Left lung (tissue), 10 donors: ENCODE data around the gene DNASE2B. TPM values are rescaled to one million over a fixed set of nuclear protein-coding genes. Genes with fewer than 3 reads are reported as not detected.

Experiments
- ATAC-seq: fragments of 200-7000 bp; cut with Tn5 transposase; one replicate; pipeline ENCODE4 v1.9.1; 2020; ENCODE audit warnings: moderate library complexity
- DNase-seq, 4 donors: peaks; one replicate each; pipeline ENCODE4 v3.0.0-alpha.2; 2013 to 2020
- H3K27ac ChIP-seq, 2 donors: fragments of 200-600 bp; sonication (generic) in 1 of 2; one replicate each; pipeline versions ENCODE4 v1.5.0 to v1.8.0; 2020 to 2021
- H3K27me3 ChIP-seq, 2 donors: fragments of 200-600 bp; sonication (generic) in 1 of 2; one replicate each; pipeline versions ENCODE4 v1.5.0 to v1.8.0; 2020 to 2021
- H3K36me3 ChIP-seq, 2 donors: fragments of 200-600 bp; sonication (generic) in 1 of 2; one replicate each; pipeline versions ENCODE4 v1.5.0 to v1.8.0; 2020 to 2021
- H3K4me1 ChIP-seq, 2 donors: fragments of 200-600 bp; one replicate each; pipeline ENCODE4 v1.8.0; 2021
- H3K4me3 ChIP-seq, 2 donors: fragments of 200-600 bp; sonication (generic) in 1 of 2; one replicate each; pipeline versions ENCODE4 v1.5.0 to v1.8.0; 2020 to 2021; ENCODE audit warnings: mild to moderate bottlenecking in 1 of 2
- H3K9me3 ChIP-seq, 2 donors: fragments of 200-600 bp; sonication (generic) in 1 of 2; one replicate each; pipeline versions ENCODE4 v1.5.0 to v1.8.0; 2020 to 2021
- intact Hi-C, 2 donors: fragments of 100-400 bp; cut with DNase I; formaldehyde crosslinking; loops; one replicate each; pipeline versions ENCODE4 v1.11.2 to v1.14.2; 2022
- polyA plus RNA-seq, 6 donors: library from polyadenylated mRNA; unstranded; fragments of 120-200 nt; gene quantifications; one replicate each; pipeline ENCODE4 v1.2.1, GENCODE V29; 2013; ENCODE audit not compliant: insufficient read length in 6 of 6
- total RNA-seq, 2 donors: library from RNA; stranded (reverse); fragmentation: NEBNext Ultra II Directional; extraction: Animal tissue kit (Norgen Biotek cat#: 25700); gene quantifications; one replicate each; pipeline ENCODE4 v1.2.1, GENCODE V29; 2021
- TF ChIP-seq, protein P1 (sequence below), 2 donors: fragments of 200-600 bp; sonication (generic) in 1 of 2; IDR thresholded peaks; one replicate each; pipeline versions ENCODE4 v1.5.0 to v1.8.0; 2021; ENCODE audit warnings: antibody characterized with exemption in 2 of 2
- donor health status: DM: no; HTN: yes; CAD: no.
- donor health status: DM: no; HTN: no; CAD: no.

The DNASE2B gene
- total and polyA plus RNA-seq, 8 donors: 0.11 to 2.7 (median 0.35) TPM; not detected in 3

DNA sequence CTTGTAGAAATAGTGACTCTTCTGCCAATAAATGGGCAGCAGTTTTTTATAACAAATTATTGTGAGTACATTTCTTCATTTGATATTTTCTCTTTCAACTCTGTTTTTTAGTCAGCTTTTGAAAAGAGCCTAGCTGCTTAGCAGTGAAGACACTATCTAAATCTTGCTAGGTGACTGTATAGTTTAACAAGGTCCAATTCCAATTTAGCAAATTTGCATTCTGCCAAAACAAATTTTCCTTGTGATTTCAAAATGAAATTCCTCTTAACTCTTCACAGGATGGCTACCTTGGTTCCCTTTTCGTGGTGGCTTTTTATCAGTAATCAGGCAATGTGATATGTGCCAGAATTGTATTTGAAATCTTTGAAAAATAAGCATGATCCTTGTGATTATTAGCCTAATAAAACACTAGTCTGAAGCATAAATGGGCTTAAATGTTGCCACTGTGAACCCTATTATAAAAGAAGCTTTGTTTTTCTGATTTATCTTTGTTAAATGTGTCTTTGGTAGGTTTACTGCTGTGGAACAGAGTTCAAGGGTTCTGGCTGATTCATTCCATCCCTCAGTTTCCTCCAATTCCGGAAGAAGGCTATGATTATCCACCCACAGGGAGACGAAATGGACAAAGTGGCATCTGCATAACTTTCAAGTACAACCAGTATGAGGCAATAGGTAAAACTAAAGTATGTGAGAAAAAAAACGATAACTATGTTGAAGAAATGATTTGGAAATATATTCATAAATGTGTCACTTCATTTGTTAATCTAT is 12.2 kb downstream of the DNASE2B start:
- ATAC-seq: no peak
- H3K27me3 ChIP-seq: no peaks in the 10 kb centered on the region
- H3K4me1 ChIP-seq: no peaks in the 10 kb centered on the region
- no peak overlapping the region for H3K27ac ChIP-seq
- DNase-seq: no peak
- TF ChIP-seq, protein P1, sequence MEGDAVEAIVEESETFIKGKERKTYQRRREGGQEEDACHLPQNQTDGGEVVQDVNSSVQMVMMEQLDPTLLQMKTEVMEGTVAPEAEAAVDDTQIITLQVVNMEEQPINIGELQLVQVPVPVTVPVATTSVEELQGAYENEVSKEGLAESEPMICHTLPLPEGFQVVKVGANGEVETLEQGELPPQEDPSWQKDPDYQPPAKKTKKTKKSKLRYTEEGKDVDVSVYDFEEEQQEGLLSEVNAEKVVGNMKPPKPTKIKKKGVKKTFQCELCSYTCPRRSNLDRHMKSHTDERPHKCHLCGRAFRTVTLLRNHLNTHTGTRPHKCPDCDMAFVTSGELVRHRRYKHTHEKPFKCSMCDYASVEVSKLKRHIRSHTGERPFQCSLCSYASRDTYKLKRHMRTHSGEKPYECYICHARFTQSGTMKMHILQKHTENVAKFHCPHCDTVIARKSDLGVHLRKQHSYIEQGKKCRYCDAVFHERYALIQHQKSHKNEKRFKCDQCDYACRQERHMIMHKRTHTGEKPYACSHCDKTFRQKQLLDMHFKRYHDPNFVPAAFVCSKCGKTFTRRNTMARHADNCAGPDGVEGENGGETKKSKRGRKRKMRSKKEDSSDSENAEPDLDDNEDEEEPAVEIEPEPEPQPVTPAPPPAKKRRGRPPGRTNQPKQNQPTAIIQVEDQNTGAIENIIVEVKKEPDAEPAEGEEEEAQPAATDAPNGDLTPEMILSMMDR (IDR thresholded peaks at IDR 0.05): no peak
- no peak overlapping the region for H3K4me3 ChIP-seq
- intact Hi-C loops: no loop called here
- no peaks in the 10 kb centered on the region for H3K9me3 ChIP-seq
- H3K36me3 ChIP-seq: no peaks in the 10 kb centered on the region

DNA sequence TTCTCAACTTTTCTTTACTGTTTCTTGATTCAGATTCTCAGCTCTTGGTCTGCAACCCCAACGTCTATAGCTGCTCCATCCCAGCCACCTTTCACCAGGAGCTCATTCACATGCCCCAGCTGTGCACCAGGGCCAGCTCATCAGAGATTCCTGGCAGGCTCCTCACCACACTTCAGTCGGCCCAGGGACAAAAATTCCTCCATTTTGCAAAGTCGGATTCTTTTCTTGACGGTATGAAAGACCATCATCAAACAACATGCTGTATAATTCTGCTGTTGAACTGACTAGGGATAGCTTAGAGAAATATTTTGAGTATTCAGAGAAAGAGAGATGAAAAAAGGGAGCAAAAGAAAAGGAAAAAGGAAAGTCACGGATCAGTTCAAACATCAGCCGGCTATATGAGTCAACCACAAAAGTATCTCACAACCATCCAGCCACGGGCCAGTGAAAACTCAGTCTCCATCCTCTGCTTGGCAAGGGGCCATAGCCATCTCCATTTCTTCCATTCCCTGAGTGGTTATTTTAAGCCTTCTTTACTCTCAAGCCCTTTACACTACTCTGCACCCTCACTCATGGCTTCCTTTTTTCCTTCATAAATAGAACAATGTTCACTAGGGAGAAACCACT is 14.1 kb downstream of the DNASE2B start:
- intact Hi-C loops: no loop called here
- H3K4me1 ChIP-seq: no peaks in the 10 kb centered on the region
- no peaks in the 10 kb centered on the region for H3K9me3 ChIP-seq
- H3K4me3 ChIP-seq: no peak overlapping the region
- DNase-seq: no peak
- no peak for ATAC-seq
- no peak overlapping the region for H3K27ac ChIP-seq
- TF ChIP-seq, protein P1 (IDR thresholded peaks at IDR 0.05): no peak
- no peaks in the 10 kb centered on the region for H3K36me3 ChIP-seq
- H3K27me3 ChIP-seq: no peaks in the 10 kb centered on the region

DNA sequence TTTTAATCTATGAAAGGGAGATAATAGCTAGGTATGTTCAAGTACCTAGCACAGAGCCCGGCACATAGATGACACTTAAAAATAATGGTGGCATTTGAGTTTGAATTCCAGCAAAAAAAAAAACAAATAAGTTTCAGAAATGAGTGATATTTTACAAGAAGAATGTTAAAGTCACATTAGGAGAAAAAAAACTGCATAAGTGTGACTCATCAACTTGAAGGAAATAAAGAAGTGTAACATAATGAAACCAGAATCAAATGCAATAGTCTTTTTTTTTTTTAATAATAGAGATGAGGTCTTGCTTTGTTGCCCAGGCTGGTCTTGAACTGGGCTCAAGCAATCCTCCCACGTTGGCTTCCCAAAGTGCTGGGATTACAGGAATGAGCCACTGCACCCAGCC is 17.1 kb downstream of the DNASE2B start:
- H3K36me3 ChIP-seq: no peaks in the 10 kb centered on the region
- H3K4me1 ChIP-seq: no peaks in the 10 kb centered on the region
- H3K9me3 ChIP-seq: no peaks in the 10 kb centered on the region
- H3K4me3 ChIP-seq: no peak overlapping the region
- ATAC-seq (no peak), DNase-seq (no peak)
- TF ChIP-seq, protein P1 (IDR thresholded peaks at IDR 0.05): no peak
- no peaks in the 10 kb centered on the region for H3K27me3 ChIP-seq
- no peak overlapping the region for H3K27ac ChIP-seq
- intact Hi-C loops: no loop called here

DNA sequence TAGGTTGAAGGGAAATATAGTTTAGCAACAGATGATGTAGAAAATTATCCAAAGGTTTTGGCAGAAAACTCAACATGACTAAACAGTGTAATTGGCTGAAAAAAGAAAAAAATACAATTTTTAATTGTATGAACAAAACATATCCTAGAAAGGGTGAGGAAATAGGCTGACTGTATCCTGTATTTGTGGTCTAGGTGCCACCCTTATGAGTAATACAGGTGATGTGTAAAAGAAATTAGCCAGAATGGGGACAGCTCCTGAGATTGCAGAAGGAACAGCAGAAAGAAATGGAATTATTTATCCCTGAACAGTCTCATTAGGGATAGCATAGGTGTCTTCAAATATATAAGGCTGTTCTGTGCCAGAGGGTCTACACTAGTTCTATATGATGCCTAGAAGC is 24.6 kb downstream of the DNASE2B start:
- TF ChIP-seq, protein P1 (IDR thresholded peaks at IDR 0.05): no peak
- Histone ChIP-seq H3K4me1 (no peaks in the 10 kb centered on the region), H3K27ac (no peak overlapping the region), H3K36me3 (no peaks in the 10 kb centered on the region), H3K27me3 (no peaks in the 10 kb centered on the region), H3K4me3 (no peak overlapping the region), H3K9me3 (no peaks in the 10 kb centered on the region)
- ATAC-seq: no peak
- intact Hi-C loops: no loop called here
- no peak for DNase-seq

DNA sequence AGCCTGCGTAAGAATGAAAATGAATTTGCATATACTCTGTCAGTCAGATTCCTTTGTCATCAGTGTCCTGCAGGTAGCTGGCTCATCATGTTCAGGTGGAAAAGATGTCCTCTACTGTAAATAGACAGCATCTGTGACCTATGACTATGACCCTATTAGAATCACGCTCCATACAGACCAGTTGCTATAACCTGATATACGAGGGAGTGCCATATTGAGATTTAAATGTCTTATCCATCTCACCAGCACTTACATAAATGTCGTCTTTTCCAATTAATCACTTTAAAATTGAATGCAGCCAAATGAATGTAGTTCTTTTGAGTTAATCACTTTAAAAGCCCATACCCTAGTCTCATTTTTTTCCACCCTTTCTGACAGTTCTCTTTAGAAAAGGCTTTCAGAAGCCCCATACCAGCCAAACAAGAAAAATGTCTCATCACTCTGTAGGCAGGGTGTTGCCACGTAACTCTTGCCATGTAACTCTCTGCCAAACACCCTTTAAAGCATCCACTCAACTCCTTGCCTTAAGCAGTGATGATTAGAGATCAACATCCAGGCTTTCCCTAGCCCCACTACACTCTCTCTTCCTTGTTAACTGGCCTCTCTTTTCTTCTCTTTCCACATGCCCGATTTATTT is 26.3 kb downstream of the DNASE2B start:
- TF ChIP-seq, protein P1 (IDR thresholded peaks at IDR 0.05): no peak
- Histone ChIP-seq H3K27ac (no peak overlapping the region), H3K36me3 (no peaks in the 10 kb centered on the region), H3K4me3 (no peak overlapping the region), H3K27me3 (no peaks in the 10 kb centered on the region), H3K4me1 (no peaks in the 10 kb centered on the region), H3K9me3 (peaks cover 0 to under 1% of the 10 kb centered on the region in 2 donors)
- intact Hi-C loops: no loop called here
- ATAC-seq: no peak
- no peak for DNase-seq
